Ovary (tissue), 3 donors: ENCODE measurements around the gene SAMHD1.
"Not testable (repeated sequence)": the region's sequence is repeated elsewhere in the genome, so short reads cannot be mapped to it uniquely, and the experiment has no call there.

Experiments used
- CTCF ChIP-seq, 3 donors: fragments of 450-650 bp in 2 of 3; fragments of 200-600 bp in 1 of 3; IDR thresholded peaks; one replicate each; pipeline versions ENCODE4 v1.5.1 to v1.8.0; 2016 to 2022; ENCODE audit warnings: antibody characterized with exemption in 3 of 3, mild to moderate bottlenecking in 1 of 3
- EP300 ChIP-seq: sonication (generic); formaldehyde crosslinking; IDR thresholded peaks from one replicate; pipeline ENCODE4 v1.6.1; 2017; ENCODE audit warnings: antibody characterized with exemption
- POLR2A ChIP-seq: fragments of 450-650 bp; IDR thresholded peaks from one replicate; pipeline ENCODE4 v1.6.1; 2017; ENCODE audit warnings: antibody characterized with exemption, mild to moderate bottlenecking, moderate library complexity
- donor health status: DM: no; HTN: no; CAD: no.

- TF ChIP-seq CTCF (IDR thresholded peaks at IDR 0.05); POLR2A; EP300: not testable (repeated sequence)
Observed at GRCh38 chr20:36841030-36841429, 110.5 kb downstream of the SAMHD1 start.
